HUES48 (cell line): ENCODE results near the gene KIF14.

ENCODE experiments used
- H3K27ac ChIP-seq: one replicate; pipeline ENCODE4 v1.7.0; 2013; ENCODE audit warnings: low read depth, low read length, inconsistent platforms
- H3K27me3 ChIP-seq: 2 replicates; pipeline ENCODE4 v1.6.1; 2013; ENCODE audit warnings: mild to moderate bottlenecking, low read length; ENCODE audit not compliant: control insufficient read depth, insufficient read depth
- H3K36me3 ChIP-seq: 2 replicates; pipeline ENCODE4 v1.6.1; 2013; ENCODE audit warnings: low read length; ENCODE audit not compliant: control insufficient read depth, insufficient read depth
- H3K4me1 ChIP-seq: 2 replicates; pipeline ENCODE4 v1.6.1; 2013; ENCODE audit warnings: mild to moderate bottlenecking, low read length; ENCODE audit not compliant: control insufficient read depth, insufficient read depth
- H3K4me3 ChIP-seq: 2 replicates; pipeline ENCODE4 v1.5.1; 2013; ENCODE audit warnings: mild to moderate bottlenecking, low read depth, low read length
- H3K9ac ChIP-seq: 2 replicates; pipeline ENCODE4 v1.6.1; 2013; ENCODE audit warnings: mild to moderate bottlenecking, low read depth, low read length, moderate library complexity
- H3K9me3 ChIP-seq: 2 replicates; pipeline ENCODE4 v1.6.1; 2013; ENCODE audit warnings: low read length; ENCODE audit not compliant: control insufficient read depth, insufficient read depth

Gene KIF14

DNA sequence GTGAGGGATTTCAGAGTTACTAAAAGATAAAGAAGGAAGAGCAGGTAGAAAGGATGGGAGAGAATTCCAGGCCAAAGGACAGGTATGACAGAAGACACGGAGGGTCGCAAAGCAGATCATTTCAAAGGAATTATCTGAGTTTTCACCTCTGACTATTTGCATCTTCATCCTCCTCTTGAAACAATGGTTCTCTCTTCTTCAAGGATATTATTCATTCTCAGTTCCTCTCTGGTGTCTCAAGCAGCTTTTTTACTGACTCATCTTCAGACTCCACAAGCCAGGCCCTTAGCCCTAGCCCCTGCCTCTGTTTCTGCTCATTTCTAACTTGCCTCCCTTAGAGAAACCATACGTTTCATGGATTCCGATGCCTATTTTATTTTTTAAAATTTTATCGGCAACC, 34.1 kb upstream of the KIF14 start:
- H3K27ac ChIP-seq, result no peak overlapping the region
- H3K36me3 ChIP-seq, result peaks cover 58% of the 10 kb centered on the region
- H3K9ac ChIP-seq, result no peak overlapping the region
- H3K4me1 ChIP-seq, result peaks cover 15% of the 10 kb centered on the region
- H3K27me3 ChIP-seq, result no peaks in the 10 kb centered on the region
- no peak overlapping the region for H3K4me3 ChIP-seq
- H3K9me3 ChIP-seq, result no peaks in the 10 kb centered on the region

DNA sequence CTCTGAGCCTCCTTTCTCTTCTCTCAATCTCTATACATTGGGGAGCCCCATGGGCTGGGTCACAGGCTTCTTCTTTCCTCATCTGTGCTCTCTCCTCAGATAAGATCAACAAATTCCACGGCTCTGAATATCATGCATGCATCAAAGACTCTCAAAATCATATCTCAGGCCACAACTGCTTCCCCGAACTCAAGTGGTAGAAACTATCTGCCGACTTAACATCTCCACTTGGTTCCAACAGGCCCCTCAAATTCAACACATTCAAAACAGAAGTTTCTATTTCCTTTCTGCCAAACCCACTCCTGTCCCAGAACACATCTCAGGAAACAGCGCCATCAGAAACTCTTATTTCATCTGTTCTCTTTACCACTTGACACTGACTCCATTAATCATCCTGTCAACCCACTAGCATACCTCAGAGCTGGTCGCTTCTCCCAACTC, 32.5 kb upstream of the KIF14 start:
- Histone ChIP-seq H3K4me1 (peaks cover 8% of the 10 kb centered on the region; the same call in 1 of the 2 replicates), H3K27me3 (no peaks in the 10 kb centered on the region), H3K4me3 (no peak overlapping the region), H3K27ac (no peak overlapping the region), H3K9ac (no peak overlapping the region), H3K36me3 (peaks cover 55% of the 10 kb centered on the region), H3K9me3 (no peaks in the 10 kb centered on the region)

DNA sequence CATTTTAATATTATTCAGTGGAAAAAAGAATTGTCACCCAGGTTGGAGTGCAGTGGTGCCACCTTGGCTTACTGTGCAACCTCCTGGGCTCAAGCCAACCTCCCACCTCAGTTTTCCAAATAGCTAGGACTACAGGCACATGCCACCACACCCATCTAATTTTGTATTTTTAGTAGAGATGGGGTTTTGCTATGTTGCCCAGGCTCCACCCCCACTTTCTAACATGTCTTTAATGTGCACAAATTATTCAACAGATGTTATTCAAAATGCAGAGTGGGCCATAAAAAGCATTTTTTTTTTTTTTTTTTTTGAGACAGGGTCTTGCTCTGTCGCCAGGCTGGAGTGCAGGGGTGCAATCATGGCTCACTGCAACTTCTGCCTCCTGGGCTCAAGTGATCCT, 31.8 kb upstream of the KIF14 start:
- Histone ChIP-seq H3K4me1 (peaks cover 8% of the 10 kb centered on the region; the same call in 1 of the 2 replicates), H3K9ac (no peak overlapping the region), H3K27me3 (no peaks in the 10 kb centered on the region), H3K36me3 (peaks cover 57% of the 10 kb centered on the region), H3K27ac (no peak overlapping the region), H3K9me3 (no peaks in the 10 kb centered on the region), H3K4me3 (no peak overlapping the region)

DNA sequence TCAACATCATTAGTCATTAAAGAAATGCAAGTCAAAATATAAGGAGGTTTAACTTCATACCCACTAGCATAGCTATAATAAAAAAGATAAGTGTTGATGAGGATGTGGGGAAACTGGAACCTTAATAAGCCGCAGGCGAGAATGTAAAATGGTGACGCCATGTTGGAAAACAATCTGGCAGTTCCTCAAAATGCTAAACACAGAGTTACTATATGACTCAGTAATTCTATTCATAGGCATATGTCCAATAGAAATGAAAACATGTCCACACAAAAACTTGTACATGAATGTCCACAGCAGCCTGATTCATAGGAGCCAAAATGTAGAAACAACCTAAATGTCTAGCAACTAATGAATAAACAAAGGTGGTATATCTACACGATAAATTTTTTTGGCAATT, 26.0 kb upstream of the KIF14 start:
- Histone ChIP-seq H3K9ac (no peak overlapping the region), H3K4me1 (no peaks in the 10 kb centered on the region), H3K27me3 (no peaks in the 10 kb centered on the region), H3K9me3 (no peaks in the 10 kb centered on the region), H3K36me3 (peaks cover 44% of the 10 kb centered on the region), H3K4me3 (no peak overlapping the region), H3K27ac (no peak overlapping the region)

- Histone ChIP-seq H3K4me1 (no peaks in the 10 kb centered on the region), H3K36me3 (peaks cover 34% of the 10 kb centered on the region), H3K9me3 (no peaks in the 10 kb centered on the region), H3K27me3 (no peaks in the 10 kb centered on the region), H3K27ac (no peak overlapping the region), H3K4me3 (no peak overlapping the region), H3K9ac (no peak overlapping the region)
Measured at GRCh38 chr1:200644021-200644420, 23.5 kb upstream of the KIF14 start.

GRCh38 chr1:200642481-200642880, 21.9 kb upstream of the KIF14 start:
- no peaks in the 10 kb centered on the region for H3K27me3 ChIP-seq
- H3K4me3 ChIP-seq, result no peak overlapping the region
- H3K9ac ChIP-seq, result no peak overlapping the region
- H3K27ac ChIP-seq, result no peak overlapping the region
- no peaks in the 10 kb centered on the region for H3K9me3 ChIP-seq
- H3K36me3 ChIP-seq, result peaks cover 18% of the 10 kb centered on the region; the same call in 1 of the 2 replicates
- no peaks in the 10 kb centered on the region for H3K4me1 ChIP-seq

- H3K27ac ChIP-seq, result no peak overlapping the region
- 0 out of 2 replicates have a peak, but pooled peaks cover 6% of the 10 kb centered on the region for H3K36me3 ChIP-seq
- no peaks in the 10 kb centered on the region for H3K4me1 ChIP-seq
- H3K27me3 ChIP-seq, result no peaks in the 10 kb centered on the region
- H3K4me3 ChIP-seq, result no peak overlapping the region
- no peak overlapping the region for H3K9ac ChIP-seq
- no peaks in the 10 kb centered on the region for H3K9me3 ChIP-seq
Measured at GRCh38 chr1:200640963-200641401, 20.4 kb upstream of the KIF14 start.

DNA sequence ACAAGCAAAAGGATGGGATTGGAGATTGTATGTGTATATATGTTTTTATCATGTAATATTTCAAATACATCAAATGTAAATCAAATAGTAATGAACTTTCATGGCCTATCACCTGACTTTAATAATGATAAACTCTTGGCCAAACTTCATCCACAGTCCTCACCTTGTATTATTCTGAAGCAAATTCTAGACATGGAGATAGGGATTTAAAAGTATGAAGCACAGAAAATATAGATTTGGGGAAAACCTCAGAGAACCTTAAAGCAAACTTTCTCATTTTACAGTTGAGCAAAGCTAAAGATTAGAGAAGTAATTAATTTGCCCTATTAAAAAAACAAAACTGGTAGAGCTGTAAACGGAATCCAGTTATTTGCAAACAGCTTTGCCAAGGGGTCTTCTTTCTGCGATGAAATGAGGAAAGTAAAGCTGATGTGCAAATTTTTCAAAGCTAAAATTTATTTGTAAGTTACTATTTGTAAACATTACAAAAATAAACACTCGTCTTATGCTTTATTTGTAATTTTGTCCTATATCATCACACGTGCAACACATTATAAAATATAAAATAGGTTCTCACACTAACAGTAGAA, 19.9 kb upstream of the KIF14 start:
- H3K4me1 ChIP-seq, result no peaks in the 10 kb centered on the region
- H3K27me3 ChIP-seq, result no peaks in the 10 kb centered on the region
- no peak overlapping the region for H3K27ac ChIP-seq
- no peak overlapping the region for H3K4me3 ChIP-seq
- H3K36me3 ChIP-seq, result 0 out of 2 replicates have a peak, but pooled peaks cover 2% of the 10 kb centered on the region
- H3K9ac ChIP-seq, result no peak overlapping the region
- no peaks in the 10 kb centered on the region for H3K9me3 ChIP-seq

DNA sequence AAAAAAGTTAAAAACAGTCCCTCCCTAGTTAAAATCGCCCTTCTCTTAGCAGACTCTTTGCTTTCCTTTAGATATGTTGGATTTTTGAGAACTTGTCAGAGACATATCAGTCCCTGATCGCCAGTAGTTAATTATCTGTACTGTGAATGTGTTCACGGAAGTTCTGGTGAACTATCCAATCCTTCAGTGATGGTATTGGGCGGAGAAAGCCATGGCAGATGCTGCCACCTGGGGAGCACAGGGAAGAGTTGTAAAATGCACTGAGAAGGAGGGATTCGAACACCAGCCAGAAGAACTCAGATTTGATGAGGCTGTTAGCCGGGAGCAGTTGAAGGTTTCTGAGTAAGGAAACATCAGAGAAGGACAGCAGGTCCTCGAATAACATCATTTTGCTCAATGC, 17.5 kb upstream of the KIF14 start:
- Histone ChIP-seq H3K9ac (no peak overlapping the region), H3K27ac (no peak overlapping the region), H3K4me3 (no peak overlapping the region), H3K27me3 (no peaks in the 10 kb centered on the region), H3K36me3 (no peaks in the 10 kb centered on the region), H3K4me1 (no peaks in the 10 kb centered on the region), H3K9me3 (no peaks in the 10 kb centered on the region)

DNA sequence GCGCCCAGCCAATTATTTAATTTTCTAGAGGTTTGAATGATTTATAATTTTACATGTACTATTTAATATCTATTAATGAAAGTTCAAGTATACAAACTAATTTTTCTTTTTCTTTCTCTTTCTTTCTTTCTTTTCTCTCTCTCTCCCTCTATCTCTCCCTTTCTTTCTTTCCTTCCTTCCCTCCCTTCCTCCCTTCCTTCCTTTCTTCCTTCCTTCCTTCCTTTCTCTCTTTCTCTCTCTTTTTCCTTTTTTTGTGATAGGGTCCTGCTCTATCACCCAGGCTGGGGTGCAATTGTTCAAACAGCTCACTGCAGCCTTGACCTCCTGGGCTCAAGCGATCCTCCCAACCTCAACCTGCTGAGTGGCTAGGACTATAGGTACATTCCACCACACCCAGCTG, 16.1 kb upstream of the KIF14 start:
- H3K27me3 ChIP-seq, result no peaks in the 10 kb centered on the region
- H3K36me3 ChIP-seq, result no peaks in the 10 kb centered on the region
- H3K4me3 ChIP-seq, result no peak overlapping the region
- H3K4me1 ChIP-seq, result no peaks in the 10 kb centered on the region
- H3K27ac ChIP-seq, result no peak overlapping the region
- H3K9me3 ChIP-seq, result no peaks in the 10 kb centered on the region
- no peak overlapping the region for H3K9ac ChIP-seq

GRCh38 chr1:200634261-200635122, 13.9 kb upstream of the KIF14 start:
- H3K9me3 ChIP-seq, result no peaks in the 10 kb centered on the region
- H3K27me3 ChIP-seq, result no peaks in the 10 kb centered on the region
- H3K36me3 ChIP-seq, result no peaks in the 10 kb centered on the region
- H3K9ac ChIP-seq, result no peak overlapping the region
- no peak overlapping the region for H3K4me3 ChIP-seq
- 0 out of 2 replicates have a peak, but pooled peaks cover 7% of the 10 kb centered on the region for H3K4me1 ChIP-seq
- H3K27ac ChIP-seq, result no peak overlapping the region
